ENCODE data around the gene COL25A1. TPM values are rescaled to one million over a fixed set of nuclear protein-coding genes. Genes with fewer than 3 reads are reported as not detected.

COL25A1 gene
- total RNA-seq, 1 experiment from 2014 or later = not detected

DNA sequence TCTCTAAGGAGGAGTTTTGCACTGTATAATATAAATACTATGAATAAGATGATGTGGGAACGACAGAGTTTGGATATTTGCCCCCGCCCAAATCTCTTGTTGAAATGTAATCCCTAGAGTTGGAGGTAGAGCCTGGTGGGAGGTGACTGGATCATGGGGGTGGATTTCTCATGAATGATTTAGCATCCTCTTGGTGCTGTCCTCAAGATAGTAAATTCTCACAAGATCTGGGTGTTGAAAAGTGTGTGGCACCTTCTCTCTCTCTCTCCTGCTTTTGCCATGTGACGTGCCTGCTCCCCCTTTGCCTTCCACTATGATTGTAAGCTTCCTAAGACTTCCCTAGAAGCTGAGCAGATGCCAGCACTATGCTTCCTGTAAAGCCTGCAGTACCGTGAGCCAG, 298.0 kb downstream of the COL25A1 start:
- H4K20me1 ChIP-seq (ENCODE audit: insufficient read depth) = no peaks in the 10 kb centered on the region
- H3K9me2 ChIP-seq (ENCODE audit: insufficient read depth) = no peaks in the 10 kb centered on the region
- no peak for DNase-seq (ENCODE audit: low read depth, low spot score)
- H3K27ac ChIP-seq (ENCODE audit: low read depth, low read length) = no peak overlapping the region
- no peaks in the 10 kb centered on the region for H3K36me3 ChIP-seq (ENCODE audit: control insufficient read depth in 1 of 2, insufficient read depth in 2 of 2, low read length in 2 of 2)
- H3K4me1 ChIP-seq (ENCODE audit: control insufficient read depth in 1 of 2, insufficient read depth in 2 of 2, low read length in 2 of 2) = no peaks in the 10 kb centered on the region
- intact Hi-C loops (cut with micrococcal nuclease) = no loop called here
- ATAC-seq = no peak
- ChIA-PET POLR2A (no interaction called here), RAD21 (ENCODE audit: low non-redundant PET in 1 of 2, low total read pairs in 2 of 2, uncharacterized antibody in 2 of 2, unreplicated experiment in 2 of 2) (no interaction called here), CTCF (no interaction called here)
- H3K4me2 ChIP-seq (ENCODE audit: low read length) = no peak overlapping the region
- TF ChIP-seq CEBPB (IDR thresholded peaks at IDR 0.05; ENCODE audit: low read depth) = no peak
- TF ChIP-seq SIN3A (IDR thresholded peaks at IDR 0.05; ENCODE audit: low read depth) = no peak
- no peak for TF ChIP-seq EZH2phosphoT487 (IDR thresholded peaks at IDR 0.05; ENCODE audit: borderline replicate concordance)
- no peak for TF ChIP-seq FOSL1 (IDR thresholded peaks at IDR 0.05; ENCODE audit: low read depth)
- TF ChIP-seq TCF7L2 (IDR thresholded peaks at IDR 0.05; ENCODE audit: borderline replicate concordance, extremely low read depth, insufficient read depth, insufficient read length) = no peak
- TF ChIP-seq ZNF274 (IDR thresholded peaks at IDR 0.05; ENCODE audit: low read depth, low read length) = no peak
- TF ChIP-seq MAX (IDR thresholded peaks at IDR 0.05) = no peak
- no peak for TF ChIP-seq POLR2A (IDR thresholded peaks at IDR 0.05; ENCODE audit: borderline replicate concordance, extremely low read depth, insufficient read depth, insufficient read length)
- TF ChIP-seq CTCF (IDR thresholded peaks at IDR 0.05 in 2 of 3, conservative IDR thresholded peaks at IDR 0.05 in 1 of 3; ENCODE audit: borderline replicate concordance in 1 of 3, insufficient read depth in 1 of 3, low read depth in 2 of 3, low read length in 2 of 3) = no peak
- no peak for TF ChIP-seq RAD21 (IDR thresholded peaks at IDR 0.05; ENCODE audit: low read depth)
- TF ChIP-seq JUND (IDR thresholded peaks at IDR 0.05) = no peak
- TF ChIP-seq YY1 (IDR thresholded peaks at IDR 0.05; ENCODE audit: extremely low read depth, insufficient replicate concordance, low read depth, low read length) = no peak
- no peak for TF ChIP-seq ELF1 (IDR thresholded peaks at IDR 0.05; ENCODE audit: borderline replicate concordance, low read depth)
- no peak for TF ChIP-seq EGR1 (IDR thresholded peaks at IDR 0.05; ENCODE audit: low read depth)
- no peaks in the 10 kb centered on the region for H3K9me3 ChIP-seq (ENCODE audit: control insufficient read depth in 1 of 2, insufficient read depth in 1 of 2, low read depth in 1 of 2, low read length in 2 of 2)
- no TSS peak for BruUV-seq (replicated peaks)
- peaks cover 37% of the 10 kb centered on the region for H3K27me3 ChIP-seq (ENCODE audit: insufficient read depth, low read length)
- H3K9ac ChIP-seq (ENCODE audit: low read length) = no peak overlapping the region
- no peak overlapping the region for H2AFZ ChIP-seq (ENCODE audit: low read depth, low read length, poor library complexity, severe bottlenecking)
- H3K4me3 ChIP-seq (replicated peaks in 1 of 2; ENCODE audit: low read depth in 1 of 2, low read length in 2 of 2) = no peak overlapping the region
- H3K79me2 ChIP-seq (ENCODE audit: insufficient read depth, low read length) = no peaks in the 10 kb centered on the region
